HG02943 (cell line): ENCODE measurements around the gene FBXO34.
"Not testable (repeated sequence)": the region's sequence is repeated elsewhere in the genome, so short reads cannot be mapped to it uniquely, and the experiment has no call there.

Experiments used
- ATAC-seq: cut with Tn5 transposase; IDR thresholded peaks from one replicate; pipeline ENCODE4 v1.9.1; 2021; ENCODE audit warnings: mild to moderate bottlenecking, low read depth, moderate library complexity; ENCODE audit not compliant: unreplicated experiment

The FBXO34 gene

DNA sequence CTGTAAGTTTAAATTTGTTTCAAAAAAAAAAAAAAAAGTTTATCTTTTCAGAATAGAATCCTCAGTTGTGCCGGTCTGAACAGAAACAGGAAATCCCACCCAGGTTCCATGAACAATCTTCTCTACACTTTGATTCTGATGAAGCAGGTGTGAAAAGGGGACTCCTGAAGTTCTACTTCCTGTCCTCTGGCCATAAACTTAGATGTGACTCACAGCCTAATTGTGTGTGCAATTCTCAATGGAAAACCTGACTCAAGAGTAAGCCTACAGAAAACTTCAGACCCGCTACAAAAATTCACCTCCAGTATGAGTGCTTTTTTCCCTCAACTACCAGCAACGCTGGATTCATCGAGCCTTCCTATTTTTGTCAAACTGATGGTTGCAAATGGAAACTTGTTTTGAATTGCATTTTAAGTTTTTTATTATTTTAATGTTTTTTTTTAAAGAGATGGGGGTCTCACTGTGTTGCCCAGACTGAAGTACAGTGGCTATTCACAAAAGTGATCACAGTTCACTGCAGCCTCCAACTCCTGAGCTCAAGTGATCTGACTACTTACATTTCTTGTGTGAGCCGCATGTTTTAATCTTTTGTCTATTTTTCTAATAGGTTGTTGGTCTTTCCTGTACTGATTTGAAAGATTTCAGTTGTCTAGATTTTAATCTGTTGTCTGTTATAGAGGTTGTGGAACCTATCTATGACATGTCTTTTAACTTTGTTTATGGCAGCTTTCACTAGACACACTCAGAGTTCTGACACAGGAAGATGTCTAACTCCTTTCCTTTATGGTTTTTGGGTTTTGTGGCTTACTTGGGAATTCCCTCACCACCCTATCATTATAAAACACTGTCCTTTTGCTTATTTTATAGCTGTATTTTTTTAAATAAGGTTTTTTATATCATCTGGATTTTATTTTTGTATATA, 102.8 kb downstream of the FBXO34 start:
- ATAC-seq, result no peak

- no peak for ATAC-seq
Observed at GRCh38 chr14:55374771-55375170, 103.5 kb downstream of the FBXO34 start.

DNA sequence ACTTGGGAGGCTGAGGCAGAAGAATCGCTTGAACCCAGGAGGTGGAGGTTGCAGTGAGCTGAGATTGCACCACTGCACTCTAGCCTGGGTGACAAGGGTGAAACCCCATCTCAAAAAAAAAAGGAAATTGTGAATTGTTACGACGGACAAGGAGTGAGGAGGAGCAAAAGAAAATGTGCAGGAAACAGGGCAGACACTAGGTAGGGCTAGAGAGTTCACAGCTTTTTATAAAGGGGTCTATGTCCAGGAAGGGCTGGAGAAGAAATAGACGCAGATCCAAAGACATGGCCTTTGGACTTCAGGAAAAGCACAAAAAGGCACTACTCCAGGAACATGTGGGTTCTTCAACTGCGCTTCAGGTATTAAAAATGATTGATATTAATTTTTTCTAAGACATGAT, 106.0 kb downstream of the FBXO34 start:
- ATAC-seq, result no peak

DNA sequence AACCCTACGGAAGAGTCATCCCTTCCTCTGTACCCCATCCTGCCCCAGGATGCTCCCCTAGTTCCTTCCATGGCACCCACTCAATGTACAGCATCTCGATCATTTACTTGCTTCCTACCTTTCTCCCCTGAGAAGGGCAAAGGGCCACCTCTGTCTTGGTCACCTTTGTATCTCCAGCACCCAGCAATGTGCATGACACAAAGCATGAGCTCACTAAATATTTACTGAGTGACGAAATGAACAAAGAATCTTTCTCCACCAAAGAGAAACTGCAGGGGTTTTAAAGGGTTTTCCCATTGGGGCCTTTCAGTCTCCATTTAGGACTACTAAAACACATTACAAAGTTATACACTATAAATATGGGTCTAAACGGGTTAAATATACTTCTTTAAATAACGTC, 109.8 kb downstream of the FBXO34 start:
- ATAC-seq, result no peak

- no peak for ATAC-seq
Observed at GRCh38 chr14:55381561-55381960, 110.3 kb downstream of the FBXO34 start.

DNA sequence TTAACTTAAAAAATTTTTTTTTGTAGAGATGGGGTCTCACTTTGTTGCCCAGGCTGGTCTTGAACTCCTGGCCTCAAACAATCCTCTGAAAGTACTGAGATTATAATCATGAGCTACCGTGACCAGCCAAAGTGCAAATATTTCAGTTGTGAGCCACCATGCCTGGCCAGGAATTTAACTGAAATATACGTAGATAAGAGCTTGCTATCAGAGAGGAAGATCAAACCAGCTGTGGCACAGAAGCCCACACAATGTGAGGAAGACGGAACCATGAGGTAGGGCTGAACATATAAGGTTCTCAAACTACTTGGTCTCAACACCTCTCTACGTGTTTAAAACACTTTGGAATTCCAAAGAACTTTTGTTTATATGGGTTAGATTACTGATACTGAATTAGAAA, 111.3 kb downstream of the FBXO34 start:
- no peak for ATAC-seq

DNA sequence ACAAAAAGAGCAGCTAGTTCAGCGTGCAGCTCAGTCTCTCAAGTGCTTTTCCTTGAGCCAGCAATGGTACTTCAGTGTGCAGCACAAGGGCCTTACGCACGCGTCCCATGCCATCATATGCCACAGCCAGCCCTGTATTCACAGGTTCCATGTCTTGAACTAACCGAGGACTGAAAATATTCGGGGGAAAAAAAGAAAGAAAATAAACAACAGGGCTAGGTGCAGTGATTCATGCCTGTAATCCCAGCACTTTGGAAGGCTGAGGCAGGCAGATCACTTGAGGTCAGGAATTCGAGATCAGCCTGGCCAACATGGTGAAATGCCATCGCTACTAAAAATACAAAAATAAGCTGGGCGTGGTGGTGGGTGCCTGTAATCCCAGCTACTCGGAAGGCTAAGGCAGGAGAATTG, 111.8 kb downstream of the FBXO34 start:
- ATAC-seq, result not testable (repeated sequence)

- ATAC-seq, result no peak
Observed at GRCh38 chr14:55383541-55384140, 112.4 kb downstream of the FBXO34 start.

DNA sequence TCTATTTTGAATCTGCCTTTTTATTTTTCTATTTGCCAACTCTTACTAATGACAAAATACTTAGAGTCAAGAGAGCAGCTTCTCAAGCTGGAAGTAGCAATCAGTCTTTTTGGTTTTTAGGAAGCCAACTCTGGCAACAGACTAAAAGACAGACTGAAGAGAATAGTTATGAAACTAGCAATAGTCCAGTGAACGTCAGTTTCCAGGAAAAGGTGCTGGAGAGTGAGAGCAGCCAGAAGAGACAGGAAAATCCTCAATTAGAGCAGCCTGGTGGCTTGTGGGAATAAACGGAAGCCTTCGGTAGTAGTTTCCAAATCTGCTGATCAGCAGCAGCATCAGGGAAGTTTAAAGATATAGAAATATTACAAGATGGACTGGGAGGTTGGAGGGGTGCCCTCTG, 113.3 kb downstream of the FBXO34 start:
- ATAC-seq, result no peak

DNA sequence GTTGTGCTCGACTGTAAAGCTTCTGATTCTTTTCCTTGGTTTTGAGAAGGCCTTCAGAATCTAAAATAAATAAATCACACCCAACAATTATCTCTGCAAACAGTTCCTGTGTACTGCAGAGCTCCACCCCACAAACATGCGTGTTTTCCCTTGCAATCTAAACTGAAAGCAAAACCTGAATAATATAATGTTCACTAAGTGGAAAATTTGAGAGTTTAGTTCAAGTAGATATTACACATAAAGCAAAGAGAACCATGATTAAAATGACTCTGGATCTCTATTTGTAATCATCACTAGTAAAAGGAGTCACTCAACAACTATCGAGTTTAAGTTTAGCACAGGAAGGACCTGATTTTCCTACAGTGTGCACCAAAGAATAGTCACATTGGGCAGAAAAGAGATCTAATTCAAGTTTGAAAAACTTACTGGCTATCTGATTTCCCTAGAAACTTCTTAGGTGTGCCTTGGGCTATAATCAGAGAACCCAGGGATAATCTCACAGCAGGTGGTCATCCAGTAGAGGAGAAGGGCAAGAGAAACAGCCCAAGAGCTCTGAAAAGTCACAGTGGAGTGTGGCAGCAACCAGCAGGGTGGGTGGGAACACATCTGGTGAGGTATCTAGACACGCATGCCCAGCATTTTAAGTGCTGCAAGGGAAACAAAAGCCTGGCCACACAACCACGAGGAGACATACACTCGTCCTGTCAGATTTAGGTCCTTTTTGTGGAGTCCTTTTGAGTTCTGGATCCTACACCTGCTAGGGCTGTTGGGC, 115.0 kb downstream of the FBXO34 start:
- ATAC-seq, result no peak

GRCh38 chr14:55387121-55387520, 115.9 kb downstream of the FBXO34 start:
- ATAC-seq, result no peak

- ATAC-seq, result no peak
Observed at GRCh38 chr14:55388160-55388559, 116.9 kb downstream of the FBXO34 start.

GRCh38 chr14:55389330-55389729, 118.1 kb downstream of the FBXO34 start:
- no peak for ATAC-seq

DNA sequence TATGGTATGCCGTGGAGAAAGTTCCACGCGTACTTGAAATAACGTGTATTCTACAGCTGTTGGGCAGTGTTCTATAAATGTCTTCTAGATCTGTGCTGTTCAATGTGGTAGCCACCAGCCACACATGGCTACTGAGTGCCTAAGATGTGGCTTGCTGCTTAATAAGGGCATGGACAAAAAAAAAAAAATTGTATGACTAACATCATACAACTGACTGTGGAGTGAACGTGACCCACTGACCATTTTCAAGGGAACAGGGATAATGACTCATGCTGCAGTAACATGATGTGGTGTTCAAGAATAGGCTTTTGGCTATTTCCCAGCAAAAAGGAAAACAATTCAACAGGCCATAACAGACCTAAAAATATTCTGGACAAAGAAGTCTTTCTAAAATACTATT, 127.5 kb downstream of the FBXO34 start:
- ATAC-seq, result no peak

- ATAC-seq, result no peak
Observed at GRCh38 chr14:55399183-55399582, 128.0 kb downstream of the FBXO34 start.

- no peak for ATAC-seq
Observed at GRCh38 chr14:55399852-55400251, 128.6 kb downstream of the FBXO34 start.

DNA sequence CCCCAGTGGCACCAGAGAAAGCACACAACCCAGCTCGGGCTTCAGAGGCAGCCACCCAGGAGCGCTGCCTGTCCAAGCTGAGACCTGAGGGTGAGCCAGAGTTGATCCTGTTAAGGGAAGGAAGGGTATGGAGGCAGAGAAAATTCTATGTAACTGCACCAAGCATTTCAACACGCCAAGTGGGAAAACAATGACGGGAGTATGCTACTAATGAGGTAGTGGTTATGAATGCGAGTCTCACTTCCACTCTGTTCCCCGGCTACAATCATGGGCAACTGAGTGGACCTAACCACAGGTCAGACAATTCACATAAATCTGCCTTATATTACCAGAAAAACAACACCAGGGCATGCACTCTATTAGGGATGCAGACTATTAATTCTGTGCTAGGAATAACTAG, 130.5 kb downstream of the FBXO34 start:
- ATAC-seq, result no peak
